MCF 10A (cell line): ENCODE measurements around the gene DNAJB7. TPM values are rescaled to one million over a fixed set of nuclear protein-coding genes. Genes with fewer than 3 reads are reported as not detected.

Source experiments
- BruUV-seq: library from RNA; stranded (reverse); fragments of 400-500 nt; replicated peaks from 2 replicates; lab custom pipeline; 2021; lab: Mats Ljungman, UMichigan
- CTCF ChIA-PET: fragments of 300-600 bp; sonication (Branson Sonifier 250); formaldehyde crosslinking; extraction: SDS; loops from one replicate; lab custom pipeline; 2021; ENCODE audit warnings: antibody characterized with exemption, inconsistent platforms; lab: Yijun Ruan, JAX
- POLR2A ChIA-PET: fragments of 300-600, 350-650 bp; sonication (Branson Sonifier 250); formaldehyde crosslinking; extraction: SDS; loops from one replicate; lab custom pipeline; 2020; ENCODE audit warnings: antibody characterized with exemption, inconsistent platforms; lab: Yijun Ruan, JAX
- DNase-seq: peaks from one replicate; pipeline ENCODE4 v3.0.0-alpha.2; 2018; ENCODE audit not compliant: unreplicated experiment
- H3K27ac Mint-ChIP-seq: one replicate; pipeline ENCODE4 v1.8.0; 2022; ENCODE audit warnings: mild to moderate bottlenecking, low read depth, mixed read lengths; ENCODE audit not compliant: unreplicated experiment
- H3K27me3 Mint-ChIP-seq: one replicate; pipeline ENCODE4 v1.8.0; 2022; ENCODE audit warnings: mixed read lengths; ENCODE audit not compliant: insufficient read depth, unreplicated experiment
- H3K36me3 Mint-ChIP-seq: one replicate; pipeline ENCODE4 v1.8.0; 2022; ENCODE audit warnings: mild to moderate bottlenecking, moderate library complexity, mixed read lengths; ENCODE audit not compliant: insufficient read depth, unreplicated experiment
- H3K4me1 Mint-ChIP-seq: one replicate; pipeline ENCODE4 v1.8.0; 2022; ENCODE audit warnings: mixed read lengths; ENCODE audit not compliant: insufficient read depth, unreplicated experiment
- H3K4me3 Mint-ChIP-seq: one replicate; pipeline ENCODE4 v1.8.0; 2022; ENCODE audit warnings: mild to moderate bottlenecking, moderate library complexity, mixed read lengths; ENCODE audit not compliant: unreplicated experiment
- H3K9me3 Mint-ChIP-seq: one replicate; pipeline ENCODE4 v1.8.0; 2022; ENCODE audit warnings: mixed read lengths; ENCODE audit not compliant: unreplicated experiment
- intact Hi-C: fragments of 100-400 bp; cut with micrococcal nuclease; formaldehyde crosslinking; loops from 2 replicates; pipeline ENCODE4 v1.14.1; 2022
- total RNA-seq: library from RNA; stranded (reverse); gene quantifications from 2 replicates; pipeline ENCODE4 v1.2.3, GENCODE V29; 2022
- TF ChIP-seq, protein P1 (sequence below): fragments of 200-600 bp; IDR thresholded peaks from one replicate; pipeline ENCODE4 v1.8.0; 2022; ENCODE audit warnings: antibody characterized with exemption, mild to moderate bottlenecking; ENCODE audit not compliant: unreplicated experiment

Gene DNAJB7
- total RNA-seq, 1 experiment from 2014 or later = not detected

DNA sequence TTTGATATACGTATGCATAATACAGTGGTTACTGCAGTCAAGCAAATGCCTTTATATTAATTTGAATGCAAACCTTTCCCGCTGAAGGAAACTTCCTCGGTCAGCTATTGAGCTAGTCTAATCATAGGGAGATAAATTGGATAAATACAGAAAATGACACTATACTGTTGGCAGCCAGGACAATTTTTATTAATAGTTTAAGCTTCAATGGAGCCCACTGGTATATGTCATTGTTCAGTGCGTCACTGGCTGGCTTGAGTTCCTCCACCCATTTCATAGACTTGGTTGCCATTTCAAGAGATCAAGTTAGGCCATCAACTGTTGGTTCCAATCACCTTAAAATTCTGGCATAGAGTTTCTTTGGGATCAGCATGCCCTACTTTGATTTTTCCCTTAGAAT lies 32.5 kb upstream of the DNAJB7 start:
- H3K27ac Mint-ChIP-seq = no peak overlapping the region
- intact Hi-C loops = loop anchor here (10.0 kb wide), 1 partner anchor 240 kb away; no protein-coding TSS in a partner anchor
- DNase-seq = no peak
- CTCF ChIA-PET = interaction anchor here (0.6 kb wide), 1 partner anchor 76 kb away, joined by 3 read pairs; no protein-coding TSS in a partner anchor
- H3K4me3 Mint-ChIP-seq = no peak overlapping the region
- H3K9me3 Mint-ChIP-seq = no peaks in the 10 kb centered on the region
- POLR2A ChIA-PET = interaction anchor here (1.4 kb wide), 1 partner anchor 38 kb away, joined by 4 read pairs; the partner anchor contains the start of genes ST13 and XPNPEP3
- peaks cover 38% of the 10 kb centered on the region for H3K36me3 Mint-ChIP-seq
- TF ChIP-seq, protein P1, sequence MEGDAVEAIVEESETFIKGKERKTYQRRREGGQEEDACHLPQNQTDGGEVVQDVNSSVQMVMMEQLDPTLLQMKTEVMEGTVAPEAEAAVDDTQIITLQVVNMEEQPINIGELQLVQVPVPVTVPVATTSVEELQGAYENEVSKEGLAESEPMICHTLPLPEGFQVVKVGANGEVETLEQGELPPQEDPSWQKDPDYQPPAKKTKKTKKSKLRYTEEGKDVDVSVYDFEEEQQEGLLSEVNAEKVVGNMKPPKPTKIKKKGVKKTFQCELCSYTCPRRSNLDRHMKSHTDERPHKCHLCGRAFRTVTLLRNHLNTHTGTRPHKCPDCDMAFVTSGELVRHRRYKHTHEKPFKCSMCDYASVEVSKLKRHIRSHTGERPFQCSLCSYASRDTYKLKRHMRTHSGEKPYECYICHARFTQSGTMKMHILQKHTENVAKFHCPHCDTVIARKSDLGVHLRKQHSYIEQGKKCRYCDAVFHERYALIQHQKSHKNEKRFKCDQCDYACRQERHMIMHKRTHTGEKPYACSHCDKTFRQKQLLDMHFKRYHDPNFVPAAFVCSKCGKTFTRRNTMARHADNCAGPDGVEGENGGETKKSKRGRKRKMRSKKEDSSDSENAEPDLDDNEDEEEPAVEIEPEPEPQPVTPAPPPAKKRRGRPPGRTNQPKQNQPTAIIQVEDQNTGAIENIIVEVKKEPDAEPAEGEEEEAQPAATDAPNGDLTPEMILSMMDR = no peak
- H3K4me1 Mint-ChIP-seq = peaks cover 7% of the 10 kb centered on the region
- H3K27me3 Mint-ChIP-seq = no peaks in the 10 kb centered on the region
- BruUV-seq = no TSS peak

DNA sequence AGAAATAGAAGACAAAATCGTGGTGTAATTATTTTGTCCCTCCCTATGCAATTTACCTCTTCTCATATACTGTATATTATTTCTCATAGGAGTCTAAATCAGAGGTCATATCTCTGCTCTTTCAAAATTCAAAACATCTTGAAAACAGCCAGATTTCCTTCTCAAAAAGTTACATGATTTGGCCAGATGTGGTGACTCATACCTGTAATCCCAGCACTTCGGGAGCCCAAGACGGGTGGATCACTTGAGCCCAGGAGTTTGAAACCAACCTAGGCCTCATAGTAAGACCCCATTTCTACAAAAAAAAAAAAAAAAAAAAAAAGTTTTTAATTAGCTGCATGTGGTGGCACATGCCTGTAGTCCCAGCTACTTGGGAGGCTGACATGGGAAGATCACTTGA lies 29.0 kb upstream of the DNAJB7 start:
- TF ChIP-seq, protein P1 = no peak
- H3K4me3 Mint-ChIP-seq = no peak overlapping the region
- POLR2A ChIA-PET = interaction anchor here (1.2 kb wide), 1 partner anchor 14 kb away, joined by 3 read pairs; no protein-coding TSS in a partner anchor
- intact Hi-C loops = loop anchor here (10.0 kb wide), 1 partner anchor 236 kb away; no protein-coding TSS in a partner anchor
- H3K36me3 Mint-ChIP-seq = peaks cover 53% of the 10 kb centered on the region
- peak; percentile 34 for DNase-seq
- CTCF ChIA-PET = interaction anchor here (0.6 to 1.1 kb wide), 2 partner anchors 22 to 32 kb away, joined by 3 read pairs; no protein-coding TSS in a partner anchor
- no TSS peak for BruUV-seq
- H3K9me3 Mint-ChIP-seq = no peaks in the 10 kb centered on the region
- peak overlapping the region; percentile 7 for H3K27ac Mint-ChIP-seq
- peaks cover 8% of the 10 kb centered on the region for H3K4me1 Mint-ChIP-seq
- H3K27me3 Mint-ChIP-seq = no peaks in the 10 kb centered on the region

DNA sequence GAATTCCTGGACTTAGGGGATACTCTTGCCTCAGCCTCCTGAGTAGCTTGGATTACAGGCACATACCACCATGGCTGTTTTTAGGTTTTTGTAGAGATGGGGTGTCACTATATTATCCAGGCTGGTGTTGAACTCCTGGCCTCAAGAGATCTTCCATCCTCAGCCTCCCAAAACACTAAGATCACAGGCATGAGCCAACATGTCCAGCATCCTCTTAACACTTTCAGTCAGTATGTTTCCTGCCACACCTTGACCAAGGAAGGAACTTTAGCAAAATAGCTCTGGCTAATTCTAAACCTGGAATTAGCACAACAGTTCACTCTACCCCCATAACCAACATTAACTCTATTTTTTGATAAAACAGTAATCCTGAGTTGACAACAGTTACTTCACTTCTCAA lies 27.2 kb upstream of the DNAJB7 start:
- DNase-seq = peak; percentile 1
- POLR2A ChIA-PET = interaction anchor here (1.4 to 3.0 kb wide), 2 partner anchors 10 to 32 kb away, joined by 4 to 12 read pairs; partner anchors contain the start of genes ST13 and XPNPEP3
- H3K4me3 Mint-ChIP-seq = no peak overlapping the region
- BruUV-seq = no TSS peak
- H3K27ac Mint-ChIP-seq = peak overlapping the region; percentile 64
- CTCF ChIA-PET = interaction anchor here (1.5 kb wide), 1 partner anchor 10 kb away, joined by 8 read pairs; no protein-coding TSS in a partner anchor
- TF ChIP-seq, protein P1 = no peak
- no peaks in the 10 kb centered on the region for H3K9me3 Mint-ChIP-seq
- H3K4me1 Mint-ChIP-seq = peaks cover 8% of the 10 kb centered on the region
- H3K27me3 Mint-ChIP-seq = no peaks in the 10 kb centered on the region
- peaks cover 67% of the 10 kb centered on the region for H3K36me3 Mint-ChIP-seq
- intact Hi-C loops = no loop called here

DNA sequence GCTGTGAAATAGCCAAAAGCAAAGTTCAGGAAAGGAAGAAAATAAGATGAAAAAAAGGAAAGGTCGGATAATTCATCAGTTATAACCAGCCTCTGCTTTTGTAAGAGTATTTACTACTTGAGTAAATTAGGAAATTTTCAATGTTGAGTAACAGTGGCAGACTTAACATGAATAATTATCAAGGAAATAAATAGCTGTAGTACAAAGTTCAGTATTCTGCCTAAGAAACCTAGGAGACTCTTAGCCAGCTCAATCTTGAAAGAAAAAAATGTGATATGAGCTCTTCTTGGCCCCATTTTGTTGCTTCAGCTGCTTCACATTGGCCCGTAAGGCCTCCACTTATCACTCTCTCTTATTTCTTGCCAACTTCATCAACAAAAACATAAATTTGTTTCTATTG lies 17.0 kb upstream of the DNAJB7 start:
- no peak overlapping the region for H3K27ac Mint-ChIP-seq
- intact Hi-C loops = no loop called here
- TF ChIP-seq, protein P1 = no peak
- H3K9me3 Mint-ChIP-seq = no peaks in the 10 kb centered on the region
- H3K4me3 Mint-ChIP-seq = no peak overlapping the region
- no peak for DNase-seq
- H3K36me3 Mint-ChIP-seq = peaks cover 63% of the 10 kb centered on the region
- H3K4me1 Mint-ChIP-seq = no peaks in the 10 kb centered on the region
- H3K27me3 Mint-ChIP-seq = no peaks in the 10 kb centered on the region
- BruUV-seq = no TSS peak
- POLR2A ChIA-PET = interaction anchor here (1.2 kb wide), 1 partner anchor 20 kb away, joined by 3 read pairs; no protein-coding TSS in a partner anchor
- CTCF ChIA-PET = interaction anchor here (1.7 kb wide), 1 partner anchor 21 kb away, joined by 4 read pairs; no protein-coding TSS in a partner anchor
